ENCODE measurements around the gene PTOV1.
A peak's percentile ranks its signal among the peaks of the same experiment; 100 is the strongest.

The PTOV1 gene

DNA sequence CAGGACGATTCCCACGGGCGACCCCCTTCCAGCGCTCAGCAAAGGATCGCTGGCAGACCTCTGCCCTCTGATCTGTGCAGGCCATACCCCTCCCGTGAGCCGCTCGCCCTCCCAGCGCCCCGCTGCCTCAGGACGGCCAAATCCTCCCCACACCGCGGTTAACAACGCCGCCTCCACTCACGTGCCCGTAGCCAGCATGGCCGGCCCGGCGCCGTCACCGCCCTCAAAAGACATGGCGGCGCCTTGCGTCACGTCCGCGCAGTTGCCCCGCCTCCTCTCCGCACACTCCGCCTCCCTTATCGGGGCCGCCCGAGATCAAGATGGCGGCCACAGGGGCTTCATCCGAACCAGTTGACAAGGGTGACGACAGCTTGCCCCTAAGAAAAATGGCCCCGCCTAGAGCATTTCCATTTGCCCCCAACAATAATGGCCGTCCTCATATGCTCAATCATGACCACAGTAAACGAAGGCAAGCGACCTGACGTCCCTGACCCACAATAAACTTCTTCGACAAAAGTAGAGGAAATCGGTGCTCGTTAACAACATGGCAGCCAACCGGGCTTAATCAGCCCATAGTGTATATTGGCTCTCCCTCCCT lies 25.6 kb downstream of the PTOV1 start (continued):
- TF ChIP-seq, protein P1, sequence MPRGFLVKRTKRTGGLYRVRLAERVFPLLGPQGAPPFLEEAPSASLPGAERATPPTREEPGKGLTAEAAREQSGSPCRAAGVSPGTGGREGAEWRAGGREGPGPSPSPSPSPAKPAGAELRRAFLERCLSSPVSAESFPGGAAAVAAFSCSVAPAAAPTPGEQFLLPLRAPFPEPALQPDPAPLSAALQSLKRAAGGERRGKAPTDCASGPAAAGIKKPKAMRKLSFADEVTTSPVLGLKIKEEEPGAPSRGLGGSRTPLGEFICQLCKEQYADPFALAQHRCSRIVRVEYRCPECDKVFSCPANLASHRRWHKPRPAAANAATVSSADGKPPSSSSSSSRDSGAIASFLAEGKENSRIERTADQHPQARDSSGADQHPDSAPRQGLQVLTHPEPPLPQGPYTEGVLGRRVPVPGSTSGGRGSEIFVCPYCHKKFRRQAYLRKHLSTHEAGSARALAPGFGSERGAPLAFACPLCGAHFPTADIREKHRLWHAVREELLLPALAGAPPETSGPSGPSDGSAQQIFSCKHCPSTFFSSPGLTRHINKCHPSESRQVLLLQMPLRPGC (tag by site-specific recombination; IDR thresholded peaks at IDR 0.05) = no peak
- no peak for TF ChIP-seq ZNF623 (tag by site-specific recombination; IDR thresholded peaks at IDR 0.05)
- peak; percentile 22; the same call in 1 of the 2 replicates for TF ChIP-seq EGR2 (tag by site-specific recombination; IDR thresholded peaks at IDR 0.05; ENCODE audit: low read depth)
- TF ChIP-seq ZFP3 (tag by site-specific recombination; IDR thresholded peaks at IDR 0.05; ENCODE audit: low read depth) = no peak
- no peak for TF ChIP-seq ZNF560 (tag by site-specific recombination; IDR thresholded peaks at IDR 0.05; ENCODE audit: borderline replicate concordance)
- no peak; the same call in 1 of the 2 replicates for TF ChIP-seq ZNF501 (tag by site-specific recombination; IDR thresholded peaks at IDR 0.05)
- peak; percentile 61; the same call in 1 of the 2 replicates for TF ChIP-seq ZNF324 (tag by site-specific recombination; IDR thresholded peaks at IDR 0.05)
- TF ChIP-seq, protein P2, sequence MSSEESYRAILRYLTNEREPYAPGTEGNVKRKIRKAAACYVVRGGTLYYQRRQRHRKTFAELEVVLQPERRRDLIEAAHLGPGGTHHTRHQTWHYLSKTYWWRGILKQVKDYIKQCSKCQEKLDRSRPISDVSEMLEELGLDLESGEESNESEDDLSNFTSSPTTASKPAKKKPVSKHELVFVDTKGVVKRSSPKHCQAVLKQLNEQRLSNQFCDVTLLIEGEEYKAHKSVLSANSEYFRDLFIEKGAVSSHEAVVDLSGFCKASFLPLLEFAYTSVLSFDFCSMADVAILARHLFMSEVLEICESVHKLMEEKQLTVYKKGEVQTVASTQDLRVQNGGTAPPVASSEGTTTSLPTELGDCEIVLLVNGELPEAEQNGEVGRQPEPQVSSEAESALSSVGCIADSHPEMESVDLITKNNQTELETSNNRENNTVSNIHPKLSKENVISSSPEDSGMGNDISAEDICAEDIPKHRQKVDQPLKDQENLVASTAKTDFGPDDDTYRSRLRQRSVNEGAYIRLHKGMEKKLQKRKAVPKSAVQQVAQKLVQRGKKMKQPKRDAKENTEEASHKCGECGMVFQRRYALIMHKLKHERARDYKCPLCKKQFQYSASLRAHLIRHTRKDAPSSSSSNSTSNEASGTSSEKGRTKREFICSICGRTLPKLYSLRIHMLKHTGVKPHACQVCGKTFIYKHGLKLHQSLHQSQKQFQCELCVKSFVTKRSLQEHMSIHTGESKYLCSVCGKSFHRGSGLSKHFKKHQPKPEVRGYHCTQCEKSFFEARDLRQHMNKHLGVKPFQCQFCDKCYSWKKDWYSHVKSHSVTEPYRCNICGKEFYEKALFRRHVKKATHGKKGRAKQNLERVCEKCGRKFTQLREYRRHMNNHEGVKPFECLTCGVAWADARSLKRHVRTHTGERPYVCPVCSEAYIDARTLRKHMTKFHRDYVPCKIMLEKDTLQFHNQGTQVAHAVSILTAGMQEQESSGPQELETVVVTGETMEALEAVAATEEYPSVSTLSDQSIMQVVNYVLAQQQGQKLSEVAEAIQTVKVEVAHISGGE (tag by site-specific recombination; conservative IDR thresholded peaks at IDR 0.05; ENCODE audit: low read depth) = 0 out of 2 replicates have a peak, but pooled peaks have one; percentile 53
- no peak for TF ChIP-seq ZNF292 (tag by site-specific recombination; IDR thresholded peaks at IDR 0.05; ENCODE audit: borderline replicate concordance, low read depth)
- TF ChIP-seq ZNF221 (tag by site-specific recombination; IDR thresholded peaks at IDR 0.05; ENCODE audit: borderline replicate concordance) = no peak
- TF ChIP-seq, protein P3, sequence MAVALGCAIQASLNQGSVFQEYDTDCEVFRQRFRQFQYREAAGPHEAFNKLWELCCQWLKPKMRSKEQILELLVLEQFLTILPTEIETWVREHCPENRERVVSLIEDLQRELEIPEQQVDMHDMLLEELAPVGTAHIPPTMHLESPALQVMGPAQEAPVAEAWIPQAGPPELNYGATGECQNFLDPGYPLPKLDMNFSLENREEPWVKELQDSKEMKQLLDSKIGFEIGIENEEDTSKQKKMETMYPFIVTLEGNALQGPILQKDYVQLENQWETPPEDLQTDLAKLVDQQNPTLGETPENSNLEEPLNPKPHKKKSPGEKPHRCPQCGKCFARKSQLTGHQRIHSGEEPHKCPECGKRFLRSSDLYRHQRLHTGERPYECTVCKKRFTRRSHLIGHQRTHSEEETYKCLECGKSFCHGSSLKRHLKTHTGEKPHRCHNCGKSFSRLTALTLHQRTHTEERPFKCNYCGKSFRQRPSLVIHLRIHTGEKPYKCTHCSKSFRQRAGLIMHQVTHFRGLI (tag by site-specific recombination; IDR thresholded peaks at IDR 0.05) = no peak
- TF ChIP-seq ZIC2 (tag by site-specific recombination; IDR thresholded peaks at IDR 0.05) = no peak
- TF ChIP-seq YY2 (tag by site-specific recombination; IDR thresholded peaks at IDR 0.05) = peak; percentile 99
- TF ChIP-seq ZNF174 (tag by site-specific recombination; IDR thresholded peaks at IDR 0.05) = no peak
- TF ChIP-seq ZNF394 (tag by site-specific recombination; IDR thresholded peaks at IDR 0.05; ENCODE audit: borderline replicate concordance) = peak; percentile 24; the same call in 1 of the 2 replicates
- TF ChIP-seq MZF1 (tag by site-specific recombination; IDR thresholded peaks at IDR 0.05; ENCODE audit: borderline replicate concordance) = no peak
- no peak for TF ChIP-seq ZNF510 (tag by site-specific recombination; IDR thresholded peaks at IDR 0.05; ENCODE audit: insufficient replicate concordance)
- TF ChIP-seq ZNF202 (tag by site-specific recombination; IDR thresholded peaks at IDR 0.05; ENCODE audit: borderline replicate concordance) = no peak
- TF ChIP-seq ZNF16 (tag by site-specific recombination; IDR thresholded peaks at IDR 0.05; ENCODE audit: low read depth) = no peak
- TF ChIP-seq, protein P4, sequence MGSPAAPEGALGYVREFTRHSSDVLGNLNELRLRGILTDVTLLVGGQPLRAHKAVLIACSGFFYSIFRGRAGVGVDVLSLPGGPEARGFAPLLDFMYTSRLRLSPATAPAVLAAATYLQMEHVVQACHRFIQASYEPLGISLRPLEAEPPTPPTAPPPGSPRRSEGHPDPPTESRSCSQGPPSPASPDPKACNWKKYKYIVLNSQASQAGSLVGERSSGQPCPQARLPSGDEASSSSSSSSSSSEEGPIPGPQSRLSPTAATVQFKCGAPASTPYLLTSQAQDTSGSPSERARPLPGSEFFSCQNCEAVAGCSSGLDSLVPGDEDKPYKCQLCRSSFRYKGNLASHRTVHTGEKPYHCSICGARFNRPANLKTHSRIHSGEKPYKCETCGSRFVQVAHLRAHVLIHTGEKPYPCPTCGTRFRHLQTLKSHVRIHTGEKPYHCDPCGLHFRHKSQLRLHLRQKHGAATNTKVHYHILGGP (tag by site-specific recombination; IDR thresholded peaks at IDR 0.05) = no peak
- peak; percentile 97 for TF ChIP-seq ZNF335 (tag by site-specific recombination; conservative IDR thresholded peaks at IDR 0.05)
- TF ChIP-seq ZBTB7A (tag by site-specific recombination; IDR thresholded peaks at IDR 0.05; ENCODE audit: low read depth) = no peak; the same call in 1 of the 2 replicates
- no peak for TF ChIP-seq ZNF548 (tag by site-specific recombination; IDR thresholded peaks at IDR 0.05)
- TF ChIP-seq GLI2 (tag by site-specific recombination; IDR thresholded peaks at IDR 0.05; ENCODE audit: borderline replicate concordance, low read depth) = no peak
- no peak for TF ChIP-seq ZNF48 (tag by site-specific recombination; IDR thresholded peaks at IDR 0.05)
- TF ChIP-seq SP2 (tag by site-specific recombination; IDR thresholded peaks at IDR 0.05) = peak; percentile 87
- no peak for TF ChIP-seq ZNF214 (tag by site-specific recombination; IDR thresholded peaks at IDR 0.05; ENCODE audit: borderline replicate concordance)
- TF ChIP-seq ZEB2 (tag by site-specific recombination; IDR thresholded peaks at IDR 0.05) = peak; percentile 51; the same call in 1 of the 2 replicates
- 0 out of 2 replicates have a peak, but pooled peaks have one; percentile 42 for TF ChIP-seq ZNF701 (tag by site-specific recombination; IDR thresholded peaks at IDR 0.05)
- no peak for TF ChIP-seq HOXA7 (CRISPR knock-in tag; IDR thresholded peaks at IDR 0.05; ENCODE audit: borderline replicate concordance)
- peak; percentile 51; the same call in 1 of the 2 replicates for TF ChIP-seq RBAK (tag by site-specific recombination; IDR thresholded peaks at IDR 0.05)
- TF ChIP-seq ZNF629 (tag by site-specific recombination; IDR thresholded peaks at IDR 0.05) = peak; percentile 93
- no peak for TF ChIP-seq ZNF596 (tag by site-specific recombination; IDR thresholded peaks at IDR 0.05)
- 0 out of 2 replicates have a peak, but pooled peaks have one; percentile 15 for TF ChIP-seq KLF1 (tag by site-specific recombination; IDR thresholded peaks at IDR 0.05)

Measured in HEK293 (cell line).